Astrocyte (in vitro differentiated cells and primary cell): ENCODE measurements around the gene TMEM200B. TPM values are rescaled to one million over a fixed set of nuclear protein-coding genes. Genes with fewer than 3 reads are reported as not detected.

Experiments
- DNase-seq: peaks from one replicate; pipeline ENCODE4 v3.0.0-alpha.2; 2010; ENCODE audit warnings: low read depth
- FAIRE-seq: peaks from 2 replicates; lab custom pipeline; 2011; peaks lifted over from hg19 to GRCh38; lab: Jason Lieb, UNC
- H2AFZ ChIP-seq: 2 replicates; pipeline ENCODE4 v1.6.0; 2012; ENCODE audit warnings: low read depth, low read length, inconsistent platforms
- H3K27ac ChIP-seq: 2 replicates; pipeline ENCODE4 v1.5.1; 2011; ENCODE audit warnings: low read depth, low read length, inconsistent platforms
- H3K27me3 ChIP-seq: 2 replicates; pipeline ENCODE4 v1.6.0; 2011; ENCODE audit warnings: low read length, inconsistent platforms; ENCODE audit not compliant: insufficient read depth
- H3K36me3 ChIP-seq: 2 replicates; pipeline ENCODE4 v1.5.1; 2011; ENCODE audit warnings: low read length, inconsistent platforms; ENCODE audit not compliant: insufficient read depth
- H3K4me1 ChIP-seq: 2 replicates; pipeline ENCODE4 v1.5.1; 2011; ENCODE audit warnings: low read length, inconsistent platforms; ENCODE audit not compliant: insufficient read depth
- H3K4me2 ChIP-seq: 2 replicates; pipeline ENCODE4 v1.6.0; 2012; ENCODE audit warnings: low read length, inconsistent platforms
- H3K4me3 ChIP-seq: 2 replicates; pipeline ENCODE4 v1.5.1; 2011; ENCODE audit warnings: low read depth, mild to moderate bottlenecking, low read length, inconsistent platforms; ENCODE audit not compliant: insufficient read depth
- H3K79me2 ChIP-seq: 2 replicates; pipeline ENCODE4 v1.6.0; 2012; ENCODE audit warnings: mild to moderate bottlenecking, low read length, inconsistent platforms; ENCODE audit not compliant: insufficient read depth
- H3K9ac ChIP-seq: 2 replicates; pipeline ENCODE4 v1.6.0; 2012; ENCODE audit warnings: mild to moderate bottlenecking, low read length, inconsistent platforms
- H3K9me3 ChIP-seq: 2 replicates; pipeline ENCODE4 v1.5.1; 2012; ENCODE audit warnings: low read depth, mild to moderate bottlenecking, low read length, inconsistent platforms; ENCODE audit not compliant: insufficient read depth
- H4K20me1 ChIP-seq: 2 replicates; pipeline ENCODE4 v1.6.0; 2012; ENCODE audit warnings: low read length, inconsistent platforms; ENCODE audit not compliant: insufficient read depth
- H3K27ac Mint-ChIP-seq: one replicate; pipeline ENCODE4 v1.8.0; 2021; ENCODE audit warnings: mild to moderate bottlenecking, mixed read lengths; ENCODE audit not compliant: unreplicated experiment
- H3K27me3 Mint-ChIP-seq: one replicate; pipeline ENCODE4 v1.8.0; 2021; ENCODE audit warnings: low read depth, mixed read lengths; ENCODE audit not compliant: unreplicated experiment
- H3K36me3 Mint-ChIP-seq: one replicate; pipeline ENCODE4 v1.8.0; 2021; ENCODE audit warnings: low read depth, mixed read lengths; ENCODE audit not compliant: unreplicated experiment
- H3K4me1 Mint-ChIP-seq: one replicate; pipeline ENCODE4 v1.8.0; 2021; ENCODE audit warnings: low read depth, mixed read lengths; ENCODE audit not compliant: unreplicated experiment
- H3K4me3 Mint-ChIP-seq: one replicate; pipeline ENCODE4 v1.8.0; 2021; ENCODE audit warnings: mild to moderate bottlenecking, moderate library complexity, mixed read lengths; ENCODE audit not compliant: unreplicated experiment
- H3K9me3 Mint-ChIP-seq: one replicate; pipeline ENCODE4 v1.8.0; 2021; ENCODE audit warnings: mild to moderate bottlenecking, mixed read lengths; ENCODE audit not compliant: unreplicated experiment
- CTCF ChIP-seq: IDR thresholded peaks from 2 replicates; pipeline ENCODE4 v1.5.1; 2011; ENCODE audit warnings: low read depth, mild to moderate bottlenecking, inconsistent platforms, low read length, moderate library complexity; ENCODE audit not compliant: insufficient read depth
- EZH2 ChIP-seq: IDR thresholded peaks from 2 replicates; pipeline ENCODE4 v1.6.1; 2012; ENCODE audit warnings: mild to moderate bottlenecking, low read length, inconsistent platforms; ENCODE audit not compliant: insufficient read depth
- total RNA-seq: library from RNA; stranded (reverse); gene quantifications from 2 replicates; pipeline ENCODE4 v1.2.1, GENCODE V29; 2021

Gene TMEM200B
- total RNA-seq, 1 donor from 2014 or later, result 3.6 TPM

GRCh38 chr1:29077155-29077554 is 46.5 kb downstream of the TMEM200B start:
- FAIRE-seq (no peak), DNase-seq (no peak)
- no peak overlapping the region for H3K27ac Mint-ChIP-seq
- no peaks in the 10 kb centered on the region for H3K9me3 Mint-ChIP-seq
- Histone ChIP-seq H2AFZ (no peak overlapping the region), H3K79me2 (no peaks in the 10 kb centered on the region), H3K36me3 (no peaks in the 10 kb centered on the region), H3K4me3 (no peak overlapping the region), H3K27me3 (no peaks in the 10 kb centered on the region), H4K20me1 (no peaks in the 10 kb centered on the region), H3K9me3 (no peaks in the 10 kb centered on the region), H3K9ac (no peak overlapping the region), H3K4me1 (no peaks in the 10 kb centered on the region), H3K4me2 (no peak overlapping the region), H3K27ac (no peak overlapping the region)
- TF ChIP-seq CTCF (no peak), EZH2 (no peak)
- H3K27me3 Mint-ChIP-seq, result no peaks in the 10 kb centered on the region
- no peaks in the 10 kb centered on the region for H3K4me1 Mint-ChIP-seq
- no peaks in the 10 kb centered on the region for H3K36me3 Mint-ChIP-seq
- no peak overlapping the region for H3K4me3 Mint-ChIP-seq

Other genes with a start within 250 kb of the TMEM200B start
- gene EPB41, start 209.3 kb downstream of the TMEM200B start, total RNA-seq, result 13.9 and 14.2 TPM in 2 replicates
- 48.2 and 52.6 TPM in 2 replicates for gene SRSF4, start 58.0 kb upstream of the TMEM200B start, total RNA-seq
- 25.1 and 30.3 TPM in 2 replicates for gene MECR, start 107.0 kb upstream of the TMEM200B start, total RNA-seq
- 36.6 and 47.2 TPM in 2 replicates for gene PTPRU, start 112.6 kb upstream of the TMEM200B start, total RNA-seq